H9 (cell line): ENCODE data around the gene METTL22. TPM values are rescaled to one million over a fixed set of nuclear protein-coding genes. Genes with fewer than 3 reads are reported as not detected.
A peak's percentile ranks its signal among the peaks of the same experiment; 100 is the strongest.

Experiments
- DNase-seq: peaks from one replicate; pipeline ENCODE4 v3.0.0-alpha.2; 2017
- H2AFZ ChIP-seq: one replicate; pipeline ENCODE4 v1.6.1; 2013; ENCODE audit warnings: mild to moderate bottlenecking, low read length, control low read depth, moderate library complexity
- H2AK5ac ChIP-seq: 2 replicates; pipeline ENCODE4 v1.6.1; 2013; ENCODE audit warnings: low read length, control low read depth, mixed read lengths; ENCODE audit not compliant: insufficient read length
- H2BK120ac ChIP-seq: one replicate; pipeline ENCODE4 v1.6.1; 2013; ENCODE audit warnings: low read depth, mild to moderate bottlenecking, low read length, control low read depth, inconsistent platforms; ENCODE audit not compliant: poor library complexity, severe bottlenecking
- H2BK12ac ChIP-seq: 2 replicates; pipeline ENCODE4 v1.6.1; 2013; ENCODE audit warnings: low read length, control low read depth, mixed read lengths, low read depth; ENCODE audit not compliant: insufficient read length
- H2BK15ac ChIP-seq: 2 replicates; pipeline ENCODE4 v1.6.1; 2013; ENCODE audit warnings: low read depth, low read length, control low read depth
- H2BK20ac ChIP-seq: one replicate; pipeline ENCODE4 v1.6.1; 2013; ENCODE audit warnings: low read depth, mild to moderate bottlenecking, low read length, control low read depth, inconsistent platforms; ENCODE audit not compliant: poor library complexity, severe bottlenecking
- H2BK5ac ChIP-seq: 2 replicates; pipeline ENCODE4 v1.6.1; 2013; ENCODE audit warnings: low read length, control low read depth, mixed read lengths; ENCODE audit not compliant: insufficient read length
- H3K14ac ChIP-seq: 2 replicates; pipeline ENCODE4 v1.6.1; 2013; ENCODE audit warnings: low read length, control low read depth; ENCODE audit not compliant: insufficient read depth
- H3K18ac ChIP-seq: 2 replicates; pipeline ENCODE4 v1.6.1; 2013; ENCODE audit warnings: low read depth, mild to moderate bottlenecking, mixed read lengths, low read length, control low read depth; ENCODE audit not compliant: insufficient read length
- H3K23ac ChIP-seq: 2 replicates; pipeline ENCODE4 v1.6.1; 2013; ENCODE audit warnings: low read length, control low read depth, mixed read lengths, low read depth; ENCODE audit not compliant: insufficient read length
- H3K23me2 ChIP-seq: 2 replicates; pipeline ENCODE4 v1.6.1; 2013; ENCODE audit warnings: low read depth, mild to moderate bottlenecking, mixed read lengths, low read length, control low read depth; ENCODE audit not compliant: insufficient read length, poor library complexity, severe bottlenecking
- H3K27ac ChIP-seq: 2 replicates; pipeline ENCODE4 v1.5.1; 2013; ENCODE audit warnings: low read length, control low read depth, mixed read lengths, low read depth; ENCODE audit not compliant: insufficient read length
- H3K27me3 ChIP-seq: 2 replicates; pipeline ENCODE4 v1.6.1; 2013; ENCODE audit warnings: low read length, control low read depth, inconsistent platforms; ENCODE audit not compliant: insufficient read depth
- H3K4ac ChIP-seq: 2 replicates; pipeline ENCODE4 v1.6.1; 2013; ENCODE audit warnings: low read depth, mild to moderate bottlenecking, control low read depth, inconsistent platforms, low read length, moderate library complexity
- H3K4me1 ChIP-seq: 2 replicates; pipeline ENCODE4 v1.6.1; 2013; ENCODE audit warnings: low read length, control low read depth, inconsistent platforms; ENCODE audit not compliant: insufficient read depth
- H3K4me2 ChIP-seq: 2 replicates; pipeline ENCODE4 v1.6.1; 2013; ENCODE audit warnings: low read length, control low read depth, mixed read lengths; ENCODE audit not compliant: insufficient read length, insufficient read depth
- H3K56ac ChIP-seq: 2 replicates; pipeline ENCODE4 v1.6.1; 2013; ENCODE audit warnings: low read depth, mild to moderate bottlenecking, mixed read lengths, low read length, control low read depth; ENCODE audit not compliant: insufficient read length
- H3K79me1 ChIP-seq: 2 replicates; pipeline ENCODE4 v1.6.1; 2013; ENCODE audit warnings: low read depth, mild to moderate bottlenecking, moderate library complexity, low read length, control low read depth, inconsistent platforms; ENCODE audit not compliant: insufficient read depth, poor library complexity, severe bottlenecking
- H3K79me2 ChIP-seq: 2 replicates; pipeline ENCODE4 v1.6.1; 2013; ENCODE audit warnings: low read length, control low read depth, inconsistent platforms; ENCODE audit not compliant: insufficient read depth
- H3K9ac ChIP-seq: 2 replicates; pipeline ENCODE4 v1.6.1; 2013; ENCODE audit warnings: low read length, control low read depth, mixed read lengths; ENCODE audit not compliant: insufficient read length; ENCODE audit errors: extremely low read depth
- H3K9me3 ChIP-seq: one replicate; pipeline ENCODE4 v1.6.1; 2013; ENCODE audit warnings: low read depth, low read length, inconsistent platforms; ENCODE audit not compliant: control insufficient read depth
- H3T11ph ChIP-seq: one replicate; pipeline ENCODE4 v1.6.1; 2013; ENCODE audit warnings: mild to moderate bottlenecking, low read length, control low read depth, inconsistent platforms
- H4K20me1 ChIP-seq: one replicate; pipeline ENCODE4 v1.6.1; 2013; ENCODE audit not compliant: control insufficient read depth, insufficient read length, insufficient read depth
- H4K5ac ChIP-seq: 2 replicates; pipeline ENCODE4 v1.6.1; 2013; ENCODE audit warnings: low read depth, mild to moderate bottlenecking, mixed read lengths, low read length, control low read depth; ENCODE audit not compliant: insufficient read length
- H4K8ac ChIP-seq: replicated peaks from 2 replicates; pipeline ENCODE4 v1.6.1; 2013; ENCODE audit warnings: low read length, control low read depth, mixed read lengths, low read depth; ENCODE audit not compliant: insufficient read length
- H4K91ac ChIP-seq: 2 replicates; pipeline ENCODE4 v1.6.1; 2013; ENCODE audit warnings: low read depth, mild to moderate bottlenecking, moderate library complexity, mixed read lengths, low read length, control low read depth; ENCODE audit not compliant: insufficient read length
- H3K27ac Mint-ChIP-seq, 3 experiments: 2 replicates in 2 of 3; 3 replicates in 1 of 3; pipeline ENCODE4 v1.8.0; 2020 to 2021; ENCODE audit warnings: mixed read lengths in 3 of 3, mild to moderate bottlenecking in 1 of 3, moderate library complexity in 1 of 3
- H3K27me3 Mint-ChIP-seq: 2 replicates; pipeline ENCODE4 v1.8.0; 2021; ENCODE audit warnings: low read depth, mild to moderate bottlenecking, moderate library complexity, mixed read lengths
- H3K36me3 Mint-ChIP-seq, 3 experiments: 2 replicates in 2 of 3; 3 replicates in 1 of 3; pipeline ENCODE4 v1.8.0; 2020 to 2021; ENCODE audit warnings: low read depth in 3 of 3, mixed read lengths in 3 of 3; ENCODE audit not compliant: insufficient read depth in 1 of 3
- H3K4me1 Mint-ChIP-seq, 2 experiments: 2 replicates each; pipeline ENCODE4 v1.8.0; 2020; ENCODE audit warnings: mixed read lengths in 2 of 2
- H3K4me3 Mint-ChIP-seq, 2 experiments: 2 replicates in 1 of 2; 3 replicates in 1 of 2; pipeline ENCODE4 v1.8.0; 2020 to 2021; ENCODE audit warnings: mild to moderate bottlenecking in 2 of 2, mixed read lengths in 2 of 2, moderate library complexity in 1 of 2
- H3K9me3 Mint-ChIP-seq, 2 experiments: 2 replicates in 1 of 2; 3 replicates in 1 of 2; pipeline ENCODE4 v1.8.0; 2020; ENCODE audit warnings: mild to moderate bottlenecking in 2 of 2, mixed read lengths in 2 of 2, moderate library complexity in 1 of 2
- CTCF ChIP-seq: fragments of 200-600 bp; sonication (generic); conservative IDR thresholded peaks from 3 replicates; pipeline ENCODE4 v1.8.0; 2021; ENCODE audit warnings: antibody characterized with exemption, mild to moderate bottlenecking
- WGBS: extraction: QIAGEN DNeasy Blood & Tissue Kit; methylation state at CpG from one replicate; pipeline ENCODE4 v1.1.7; 2013; ENCODE audit warnings: missing lambda C conversion rate, low lambda C conversion rate, mixed read lengths; ENCODE audit not compliant: insufficient read length; ENCODE audit errors: extremely low coverage; 5-methylcytosine and 5-hydroxymethylcytosine counted together
- total RNA-seq: library from RNA; stranded (reverse); gene quantifications from 2 replicates; pipeline ENCODE4 v1.2.1, GENCODE V29; 2021

METTL22 gene
- total RNA-seq, 1 experiment from 2014 or later = 51.9 TPM

DNA sequence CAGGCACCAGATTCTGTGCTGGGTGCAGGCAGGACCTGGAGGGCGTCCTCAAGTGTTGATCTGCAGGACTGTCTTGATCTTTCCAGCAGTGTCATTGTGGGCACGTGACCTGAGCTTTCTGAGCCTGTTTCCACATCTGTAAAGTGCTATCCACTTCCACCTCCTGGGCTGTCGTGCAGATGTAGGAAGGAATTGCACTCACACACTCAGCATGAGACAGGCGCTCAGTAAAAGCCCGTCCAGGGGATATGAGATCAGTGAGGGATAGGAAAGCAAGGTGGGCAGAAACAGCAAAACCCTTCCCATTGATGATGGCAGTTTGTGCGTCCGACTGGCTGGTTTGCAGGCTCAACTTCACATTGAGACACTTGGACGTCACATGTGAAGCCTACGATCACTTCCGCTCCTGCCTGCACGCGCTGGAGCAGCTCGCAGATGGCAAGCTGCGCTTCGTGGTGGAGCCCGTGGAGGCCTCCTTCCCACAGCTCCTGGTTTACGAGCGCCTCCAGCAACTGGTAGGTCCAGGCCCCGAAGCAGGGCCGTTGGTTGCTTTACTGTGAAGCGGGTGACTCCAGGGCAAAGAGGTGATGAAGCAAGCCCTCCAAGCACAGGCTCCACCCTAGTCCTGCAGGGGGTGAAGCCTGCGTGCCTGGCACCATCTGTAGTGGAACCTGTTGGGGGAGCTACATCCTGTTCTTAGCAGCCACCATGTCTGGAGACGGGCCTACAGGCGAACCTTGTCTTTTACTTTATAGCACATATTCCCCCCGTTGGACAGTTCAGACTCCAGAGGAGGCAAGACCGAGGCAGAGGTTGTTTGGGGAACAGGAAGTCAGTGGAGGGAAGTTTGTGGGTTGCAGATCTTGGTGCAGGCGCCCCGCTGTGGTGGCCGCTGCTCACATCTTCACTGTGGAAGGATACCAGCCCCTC, 23.0 kb downstream of the METTL22 start:
- H3K9ac ChIP-seq = no peak overlapping the region
- H3K56ac ChIP-seq = no peak overlapping the region
- no peaks in the 10 kb centered on the region for H3K79me2 ChIP-seq
- no peak overlapping the region for H2BK5ac ChIP-seq
- H3K23ac ChIP-seq = no peak overlapping the region
- Mint-ChIP-seq H3K27ac (peak overlapping the region in 1 of 3 experiments; percentile 46; a peak in 1 of 7 replicates), H3K9me3 (no peaks in the 10 kb centered on the region), H3K27me3 (no peaks in the 10 kb centered on the region), H3K36me3 (peaks cover 74 to 90% (median 90%) of the 10 kb centered on the region in 3 experiments; a peak in 6 of 7 replicates), H3K4me3 (no peak overlapping the region), H3K4me1 (no peaks in the 10 kb centered on the region)
- no peak overlapping the region for H3K4ac ChIP-seq
- H3K27me3 ChIP-seq = no peaks in the 10 kb centered on the region
- no peak overlapping the region for H4K5ac ChIP-seq
- no peak overlapping the region for H3K4me2 ChIP-seq
- TF ChIP-seq CTCF = no peak
- H2BK15ac ChIP-seq = no peak overlapping the region
- no peak overlapping the region for H2BK12ac ChIP-seq
- WGBS = no CpG with 5 or more reads among the region's 29 CpGs
- no peak overlapping the region for H2BK120ac ChIP-seq
- no peak overlapping the region for H3T11ph ChIP-seq
- no peaks in the 10 kb centered on the region for H4K20me1 ChIP-seq
- no peak overlapping the region for H4K91ac ChIP-seq
- no peak overlapping the region for H3K27ac ChIP-seq
- no peak overlapping the region for H3K18ac ChIP-seq
- no peak overlapping the region for H3K14ac ChIP-seq
- no peak overlapping the region for H2AK5ac ChIP-seq
- no peaks in the 10 kb centered on the region for H3K23me2 ChIP-seq
- no peaks in the 10 kb centered on the region for H3K9me3 ChIP-seq
- no peaks in the 10 kb centered on the region for H3K79me1 ChIP-seq
- no peak overlapping the region for H2BK20ac ChIP-seq
- no peaks in the 10 kb centered on the region for H3K4me1 ChIP-seq
- no peak for DNase-seq
- no peak overlapping the region for H2AFZ ChIP-seq
- no peak overlapping the region for H4K8ac ChIP-seq
